OCI-LY7 (cell line): ENCODE data around the gene MAB21L2. TPM values are rescaled to one million over a fixed set of nuclear protein-coding genes. Genes with fewer than 3 reads are reported as not detected.

Source experiments
- BruUV-seq: library from RNA; stranded (reverse); fragments of 400-500 nt; replicated peaks from 2 replicates; lab custom pipeline; 2021; lab: Mats Ljungman, UMichigan
- CTCF ChIA-PET: fragments of 300-600 bp; sonication (Branson Sonifier 250); formaldehyde crosslinking; loops from one replicate; lab custom pipeline; 2022; ENCODE audit warnings: antibody characterized with exemption; ENCODE audit not compliant: unreplicated experiment; lab: Charles Lee
- POLR2A ChIA-PET: fragments of 300-600 bp; sonication (Branson Sonifier 250); formaldehyde crosslinking; loops from one replicate; lab custom pipeline; 2022; ENCODE audit warnings: antibody characterized with exemption; lab: Charles Lee
- DNase-seq: peaks from one replicate; pipeline ENCODE4 v3.0.0-alpha.2; 2015; ENCODE audit warnings: low spot score
- H2AFZ ChIP-seq: fragments of 200-600 bp; sonication (generic), shearing (Covaris generic); 2 replicates; pipeline ENCODE4 v1.6.1; 2014; ENCODE audit warnings: mild to moderate bottlenecking, antibody characterized with exemption, low read length, moderate library complexity
- H3K27ac ChIP-seq: fragments of 200-600 bp; sonication (generic); 2 replicates; pipeline ENCODE4 v1.5.1; 2014; ENCODE audit warnings: mixed run types, low read depth, mild to moderate bottlenecking, moderate library complexity, low read length, inconsistent platforms; ENCODE audit not compliant: poor library complexity, severe bottlenecking
- H3K36me3 ChIP-seq: fragments of 200-600 bp; sonication (generic); 2 replicates; pipeline ENCODE4 v1.6.1; 2014; ENCODE audit warnings: mild to moderate bottlenecking, antibody characterized with exemption, low read length, moderate library complexity, mixed read lengths; ENCODE audit not compliant: insufficient read depth
- H3K4me1 ChIP-seq: fragments of 200-600 bp; sonication (generic); 2 replicates; pipeline ENCODE4 v1.5.1; 2014; ENCODE audit warnings: mild to moderate bottlenecking, low read length; ENCODE audit not compliant: insufficient read depth, poor library complexity, severe bottlenecking
- H3K4me2 ChIP-seq: fragments of 200-600 bp; sonication (generic); 2 replicates; pipeline ENCODE4 v1.6.1; 2014; ENCODE audit warnings: mild to moderate bottlenecking, low read length
- H3K4me3 ChIP-seq: fragments of 200-600 bp; sonication (generic); 2 replicates; pipeline ENCODE4 v1.5.1; 2014; ENCODE audit warnings: mild to moderate bottlenecking, low read depth, low read length; ENCODE audit not compliant: poor library complexity, severe bottlenecking
- H3K79me2 ChIP-seq: fragments of 200-600 bp; sonication (generic); 2 replicates; pipeline ENCODE4 v1.6.1; 2016; ENCODE audit warnings: low read depth, mild to moderate bottlenecking, low read length, moderate library complexity, mixed read lengths; ENCODE audit not compliant: insufficient read depth
- H3K9me2 ChIP-seq: fragments of 200-600 bp; sonication (generic); 2 replicates; pipeline ENCODE4 v1.6.1; 2016; ENCODE audit warnings: mild to moderate bottlenecking, low read length, mixed read lengths; ENCODE audit not compliant: insufficient read depth
- H3K9me3 ChIP-seq: fragments of 200-600 bp; sonication (generic); 2 replicates; pipeline ENCODE4 v1.6.1; 2014; ENCODE audit warnings: mild to moderate bottlenecking, mixed run types, low read length, mixed read lengths
- H4K20me1 ChIP-seq: fragments of 200-600 bp; sonication (generic); 2 replicates; pipeline ENCODE4 v1.6.1; 2014; ENCODE audit warnings: mild to moderate bottlenecking, antibody characterized with exemption, low read length, moderate library complexity, mixed read lengths; ENCODE audit not compliant: insufficient read depth
- EZH2phosphoT487 ChIP-seq: fragments of 200-600 bp; sonication (generic); IDR thresholded peaks from 2 replicates; pipeline ENCODE4 v1.6.1; 2018; ENCODE audit warnings: low read depth, borderline replicate concordance, mild to moderate bottlenecking, mixed run types, antibody characterized with exemption, low read length, moderate library complexity, mixed read lengths
- intact Hi-C: fragments of 100-400 bp; cut with micrococcal nuclease; formaldehyde crosslinking; loops from one replicate; pipeline ENCODE4 v1.10.0; 2022; ENCODE audit not compliant: unreplicated experiment
- total RNA-seq, 2 experiments: library from RNA; depleted of rRNA in 1 of 2; stranded (reverse); fragments of >200 nt in 1 of 2; shearing (Covaris generic) in 1 of 2; gene quantifications; 2 replicates each; pipeline ENCODE4 v1.2.3, GENCODE V29; 2014 to 2022
- TF ChIP-seq, protein P1 (sequence below): fragments of 200-600 bp; sonication (generic); conservative IDR thresholded peaks from 2 replicates; pipeline ENCODE4 v1.5.1; 2014; ENCODE audit warnings: mild to moderate bottlenecking, antibody characterized with exemption, low read length, moderate library complexity, mixed read lengths

Gene MAB21L2
- total RNA-seq, 2 experiments from 2014 or later: not detected

DNA sequence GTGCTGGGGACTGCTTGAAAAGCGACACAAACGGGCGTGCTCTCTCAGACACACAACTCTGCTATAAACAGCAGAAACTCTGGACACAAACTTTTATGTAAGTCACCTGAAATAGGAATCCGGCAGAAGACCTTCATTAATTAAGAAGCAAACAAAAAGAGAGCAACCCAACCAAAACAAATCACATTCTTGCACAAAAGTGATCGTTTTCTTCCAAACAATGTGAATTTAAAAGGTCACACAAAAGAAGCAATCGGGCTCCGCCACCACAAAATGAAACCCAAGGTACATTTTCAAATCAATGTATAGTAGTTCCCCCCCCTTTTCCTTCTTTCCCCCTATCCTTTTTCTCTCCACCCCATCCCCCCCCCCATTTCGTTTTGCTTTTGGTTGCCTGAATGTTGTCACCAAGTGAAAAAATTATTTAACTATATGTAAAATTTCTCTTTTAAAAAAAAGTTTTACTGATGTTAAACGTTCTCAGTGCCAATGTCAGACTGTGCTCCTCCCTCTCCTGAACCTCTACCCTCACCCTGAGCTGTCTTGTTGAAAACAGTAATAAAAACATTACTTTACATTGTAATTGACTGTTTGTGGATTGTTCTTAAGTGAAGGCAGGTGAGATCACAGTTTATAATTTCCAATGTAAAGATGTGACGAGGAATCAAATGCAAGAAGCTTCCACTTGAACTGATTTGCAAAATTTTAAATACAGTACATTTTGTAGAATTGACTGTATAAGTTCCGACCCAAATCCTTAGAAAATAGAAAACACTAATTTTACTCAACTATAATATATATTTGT, 2.4 kb downstream of the MAB21L2 start:
- BruUV-seq: no TSS peak
- no peak overlapping the region for H3K4me2 ChIP-seq
- intact Hi-C loops: no loop called here
- H3K9me2 ChIP-seq: no peaks in the 10 kb centered on the region
- ChIA-PET POLR2A (no interaction called here), CTCF (no interaction called here)
- no peak overlapping the region for H3K4me3 ChIP-seq
- no peak overlapping the region for H2AFZ ChIP-seq
- H3K36me3 ChIP-seq: peaks cover 14% of the 10 kb centered on the region; the same call in 1 of the 2 replicates
- no peaks in the 10 kb centered on the region for H3K79me2 ChIP-seq
- no peaks in the 10 kb centered on the region for H3K9me3 ChIP-seq
- DNase-seq: no peak
- H3K4me1 ChIP-seq: no peaks in the 10 kb centered on the region
- no peak for TF ChIP-seq EZH2phosphoT487
- TF ChIP-seq, protein P1, sequence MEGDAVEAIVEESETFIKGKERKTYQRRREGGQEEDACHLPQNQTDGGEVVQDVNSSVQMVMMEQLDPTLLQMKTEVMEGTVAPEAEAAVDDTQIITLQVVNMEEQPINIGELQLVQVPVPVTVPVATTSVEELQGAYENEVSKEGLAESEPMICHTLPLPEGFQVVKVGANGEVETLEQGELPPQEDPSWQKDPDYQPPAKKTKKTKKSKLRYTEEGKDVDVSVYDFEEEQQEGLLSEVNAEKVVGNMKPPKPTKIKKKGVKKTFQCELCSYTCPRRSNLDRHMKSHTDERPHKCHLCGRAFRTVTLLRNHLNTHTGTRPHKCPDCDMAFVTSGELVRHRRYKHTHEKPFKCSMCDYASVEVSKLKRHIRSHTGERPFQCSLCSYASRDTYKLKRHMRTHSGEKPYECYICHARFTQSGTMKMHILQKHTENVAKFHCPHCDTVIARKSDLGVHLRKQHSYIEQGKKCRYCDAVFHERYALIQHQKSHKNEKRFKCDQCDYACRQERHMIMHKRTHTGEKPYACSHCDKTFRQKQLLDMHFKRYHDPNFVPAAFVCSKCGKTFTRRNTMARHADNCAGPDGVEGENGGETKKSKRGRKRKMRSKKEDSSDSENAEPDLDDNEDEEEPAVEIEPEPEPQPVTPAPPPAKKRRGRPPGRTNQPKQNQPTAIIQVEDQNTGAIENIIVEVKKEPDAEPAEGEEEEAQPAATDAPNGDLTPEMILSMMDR: no peak
- H3K27ac ChIP-seq: no peak overlapping the region
- H4K20me1 ChIP-seq: no peaks in the 10 kb centered on the region

DNA sequence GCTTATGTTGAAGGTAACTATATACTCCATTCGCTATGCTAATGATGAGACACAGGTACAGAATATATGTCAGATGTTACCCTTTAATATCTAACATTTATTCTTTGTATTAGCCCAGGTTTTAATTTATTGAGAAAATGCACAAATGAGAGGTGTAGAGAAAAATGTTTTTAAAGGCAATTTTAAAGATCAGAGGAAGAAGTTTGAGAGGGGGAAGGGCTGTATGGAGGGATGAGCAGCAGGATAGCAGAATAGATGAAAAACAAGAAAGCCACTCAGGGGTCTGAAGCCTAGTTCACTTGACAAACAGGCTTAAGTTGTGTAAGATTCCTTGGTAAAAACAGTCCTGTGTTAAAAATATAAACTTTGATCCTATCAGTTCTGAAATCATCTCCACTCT, 3.7 kb downstream of the MAB21L2 start:
- no peak for TF ChIP-seq EZH2phosphoT487
- TF ChIP-seq, protein P1: no peak
- CTCF ChIA-PET: no interaction called here
- Histone ChIP-seq H3K9me2 (no peaks in the 10 kb centered on the region), H3K4me2 (no peak overlapping the region), H3K27ac (no peak overlapping the region), H3K4me1 (no peaks in the 10 kb centered on the region), H3K79me2 (no peaks in the 10 kb centered on the region), H4K20me1 (no peaks in the 10 kb centered on the region), H2AFZ (no peak overlapping the region), H3K9me3 (no peaks in the 10 kb centered on the region), H3K4me3 (no peak overlapping the region), H3K36me3 (peaks cover 21% of the 10 kb centered on the region; the same call in 1 of the 2 replicates)
- no peak for DNase-seq
- POLR2A ChIA-PET: no interaction called here
- intact Hi-C loops: no loop called here
- BruUV-seq: no TSS peak
